Lung (tissue), 12 donors: ENCODE measurements around the gene ZNF354C. TPM values are rescaled to one million over a fixed set of nuclear protein-coding genes. Genes with fewer than 3 reads are reported as not detected.

Experiments
- ATAC-seq: fragments of 200-7000 bp; cut with Tn5 transposase; one replicate; pipeline ENCODE4 v1.9.1; 2020; ENCODE audit warnings: moderate number of reproducible peaks; ENCODE audit not compliant: insufficient read depth, low FRiP score
- DNase-seq, 3 donors: peaks; one replicate each; pipeline ENCODE4 v3.0.0-alpha.2; 2013 to 2017
- H3K27ac ChIP-seq, 2 donors: one replicate each; pipeline ENCODE4 v1.5.1; 2013; ENCODE audit warnings: mild to moderate bottlenecking in 2 of 2, moderate library complexity in 2 of 2, control low read depth in 1 of 2, inconsistent platforms in 1 of 2, low read depth in 1 of 2, low read length in 1 of 2
- H3K27me3 ChIP-seq, 3 donors: one replicate each; pipeline ENCODE4 v1.5.1; 2013; ENCODE audit warnings: low read length in 2 of 3; ENCODE audit not compliant: control insufficient read depth in 3 of 3, insufficient read depth in 3 of 3
- H3K36me3 ChIP-seq, 4 donors: one replicate each; pipeline ENCODE4 v1.5.1; 2013; ENCODE audit warnings: low read length in 4 of 4, mild to moderate bottlenecking in 1 of 4, moderate library complexity in 1 of 4; ENCODE audit not compliant: control insufficient read depth in 4 of 4, insufficient read depth in 4 of 4
- H3K4me1 ChIP-seq, 5 donors: one replicate each; pipeline ENCODE4 v1.5.1; 2013; ENCODE audit warnings: low read length in 5 of 5, mild to moderate bottlenecking in 2 of 5, moderate library complexity in 1 of 5; ENCODE audit not compliant: control insufficient read depth in 5 of 5, insufficient read depth in 5 of 5
- H3K4me3 ChIP-seq: one replicate; pipeline ENCODE4 v1.5.1; 2013; ENCODE audit warnings: mild to moderate bottlenecking, control low read depth, moderate library complexity
- H3K9ac ChIP-seq, 2 donors: one replicate each; pipeline ENCODE4 v1.5.1; 2013; ENCODE audit warnings: low read length in 2 of 2, control low read depth in 1 of 2; ENCODE audit not compliant: insufficient read depth in 1 of 2
- H3K9me3 ChIP-seq, 4 donors: one replicate each; pipeline ENCODE4 v1.5.1; 2013; ENCODE audit warnings: low read length in 3 of 4, mild to moderate bottlenecking in 1 of 4, moderate library complexity in 1 of 4; ENCODE audit not compliant: control insufficient read depth in 4 of 4, insufficient read depth in 3 of 4
- CTCF ChIP-seq: IDR thresholded peaks from 2 replicates; pipeline ENCODE4 v1.5.1; 2012; ENCODE audit warnings: mild to moderate bottlenecking; ENCODE audit errors: control extremely low read depth, extremely low read depth
- WGBS, 2 donors: extraction: QIAGEN DNeasy Blood & Tissue Kit; methylation state at CpG; one replicate each; pipeline ENCODE4 v1.1.7; 2013; 5-methylcytosine and 5-hydroxymethylcytosine counted together
- polyA plus RNA-seq, 2 donors: library from polyadenylated mRNA; stranded (reverse); fragments of 200-250 nt; gene quantifications; one replicate each; pipeline ENCODE4 v1.2.1, GENCODE V29; 2013
- total RNA-seq, 2 donors: library from RNA; depleted of rRNA in 1 of 2; stranded (reverse); fragments of >200 nt in 1 of 2; gene quantifications; one replicate each; pipeline ENCODE4 v1.2.1, GENCODE V29; 2014 to 2021
- donor health status: control.
- donor health status: control.
- donor health status: Bipolar disorder and iron deficiency.
- donor health status: healthy.
- donor health status: DM: yes; HTN: yes; CAD: no.

The ZNF354C gene
- total and polyA plus RNA-seq, 4 donors: 1.2 to 15.8 (median 2.6) TPM

DNA sequence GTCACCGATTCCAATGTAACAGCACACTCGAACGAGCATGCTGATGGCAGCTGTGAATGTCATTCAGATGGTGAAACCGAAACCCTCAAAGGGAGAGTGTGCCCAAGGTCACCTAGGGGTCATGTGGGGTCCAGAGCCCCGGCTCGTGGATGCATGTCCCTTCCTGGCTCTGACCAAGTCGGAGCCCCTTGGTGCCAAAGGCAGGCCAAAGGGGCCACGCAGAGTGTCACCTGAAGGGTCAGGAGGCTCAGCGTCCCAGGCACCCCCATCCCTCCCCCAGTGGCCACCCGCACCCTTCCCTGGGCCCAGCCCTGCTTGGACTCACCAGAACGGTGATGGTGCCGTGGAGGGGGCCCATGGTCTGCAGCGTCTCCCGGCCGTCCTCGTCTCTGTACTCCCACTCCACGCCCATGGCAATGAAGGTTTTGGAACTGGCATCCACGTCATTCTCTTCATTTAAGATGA lies 69.5 kb downstream of the ZNF354C start:
- no peak overlapping the region for H3K4me3 ChIP-seq
- no peak overlapping the region for H3K9ac ChIP-seq
- H3K36me3 ChIP-seq: peaks cover 0 to 23% (median 5%) of the 10 kb centered on the region in 4 donors
- H3K4me1 ChIP-seq: no peaks in the 10 kb centered on the region
- H3K27ac ChIP-seq: no peak overlapping the region
- peaks cover 0 to 17% (median 0%) of the 10 kb centered on the region in 4 donors for H3K9me3 ChIP-seq
- no peak for ATAC-seq
- DNase-seq: no peak
- no peaks in the 10 kb centered on the region for H3K27me3 ChIP-seq
- TF ChIP-seq CTCF: no peak
- 85 to 88% methylated on average over 18 of the region's 18 CpGs for WGBS, 2 donors

GRCh38 chr5:179130101-179130681 lies 70.0 kb downstream of the ZNF354C start:
- Histone ChIP-seq H3K27me3 (no peaks in the 10 kb centered on the region), H3K9me3 (peaks cover 0 to 11% (median 0%) of the 10 kb centered on the region in 4 donors), H3K4me3 (no peak overlapping the region), H3K9ac (no peak overlapping the region), H3K4me1 (no peaks in the 10 kb centered on the region), H3K36me3 (peaks cover 0 to 19% (median 5%) of the 10 kb centered on the region in 4 donors), H3K27ac (no peak overlapping the region)
- DNase-seq (no peak), ATAC-seq (no peak)
- TF ChIP-seq CTCF: no peak
- WGBS, 2 donors: 88 to 91% methylated on average over 14 of the region's 14 CpGs

DNA sequence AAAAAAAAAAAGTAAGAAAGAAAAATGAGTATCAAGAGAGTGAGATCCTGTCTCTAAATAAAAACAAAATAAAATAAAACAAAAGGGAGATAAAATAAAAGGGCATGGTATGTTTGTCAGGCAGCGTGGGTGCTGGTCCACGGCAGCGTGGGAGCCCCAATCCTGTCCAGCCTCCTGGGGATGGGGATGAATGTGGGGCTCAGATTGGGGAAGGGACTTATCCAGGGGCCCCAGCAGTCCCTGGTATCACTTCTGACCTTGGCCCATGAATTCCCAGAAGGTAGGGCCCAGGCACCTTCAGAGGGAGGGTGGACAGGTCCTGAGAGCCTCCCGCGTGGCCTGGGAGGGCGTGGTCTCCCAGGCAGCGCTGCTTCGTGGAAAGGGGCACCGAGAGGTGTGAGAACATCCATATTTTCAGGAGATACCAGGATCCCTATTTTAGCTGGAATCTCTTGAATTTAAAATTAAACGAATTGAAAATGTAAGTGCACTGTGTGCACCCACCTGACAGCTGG lies 71.2 kb downstream of the ZNF354C start:
- no peak for TF ChIP-seq CTCF
- Histone ChIP-seq H3K4me3 (no peak overlapping the region), H3K4me1 (no peaks in the 10 kb centered on the region), H3K27me3 (no peaks in the 10 kb centered on the region), H3K27ac (no peak overlapping the region), H3K9me3 (peaks cover 0 to 5% (median 0%) of the 10 kb centered on the region in 4 donors), H3K9ac (no peak overlapping the region), H3K36me3 (peaks cover 0 to 19% (median 6%) of the 10 kb centered on the region in 4 donors)
- no peak for DNase-seq
- no peak for ATAC-seq
- WGBS, 2 donors: 84 to 88% methylated on average over 10 of the region's 10 CpGs
